Measurements from ENCODE around the gene USP54.
"Not testable (repeated sequence)": the region's sequence is repeated elsewhere in the genome, so short reads cannot be mapped to it uniquely, and the experiment has no call there.

USP54 gene, protein sequence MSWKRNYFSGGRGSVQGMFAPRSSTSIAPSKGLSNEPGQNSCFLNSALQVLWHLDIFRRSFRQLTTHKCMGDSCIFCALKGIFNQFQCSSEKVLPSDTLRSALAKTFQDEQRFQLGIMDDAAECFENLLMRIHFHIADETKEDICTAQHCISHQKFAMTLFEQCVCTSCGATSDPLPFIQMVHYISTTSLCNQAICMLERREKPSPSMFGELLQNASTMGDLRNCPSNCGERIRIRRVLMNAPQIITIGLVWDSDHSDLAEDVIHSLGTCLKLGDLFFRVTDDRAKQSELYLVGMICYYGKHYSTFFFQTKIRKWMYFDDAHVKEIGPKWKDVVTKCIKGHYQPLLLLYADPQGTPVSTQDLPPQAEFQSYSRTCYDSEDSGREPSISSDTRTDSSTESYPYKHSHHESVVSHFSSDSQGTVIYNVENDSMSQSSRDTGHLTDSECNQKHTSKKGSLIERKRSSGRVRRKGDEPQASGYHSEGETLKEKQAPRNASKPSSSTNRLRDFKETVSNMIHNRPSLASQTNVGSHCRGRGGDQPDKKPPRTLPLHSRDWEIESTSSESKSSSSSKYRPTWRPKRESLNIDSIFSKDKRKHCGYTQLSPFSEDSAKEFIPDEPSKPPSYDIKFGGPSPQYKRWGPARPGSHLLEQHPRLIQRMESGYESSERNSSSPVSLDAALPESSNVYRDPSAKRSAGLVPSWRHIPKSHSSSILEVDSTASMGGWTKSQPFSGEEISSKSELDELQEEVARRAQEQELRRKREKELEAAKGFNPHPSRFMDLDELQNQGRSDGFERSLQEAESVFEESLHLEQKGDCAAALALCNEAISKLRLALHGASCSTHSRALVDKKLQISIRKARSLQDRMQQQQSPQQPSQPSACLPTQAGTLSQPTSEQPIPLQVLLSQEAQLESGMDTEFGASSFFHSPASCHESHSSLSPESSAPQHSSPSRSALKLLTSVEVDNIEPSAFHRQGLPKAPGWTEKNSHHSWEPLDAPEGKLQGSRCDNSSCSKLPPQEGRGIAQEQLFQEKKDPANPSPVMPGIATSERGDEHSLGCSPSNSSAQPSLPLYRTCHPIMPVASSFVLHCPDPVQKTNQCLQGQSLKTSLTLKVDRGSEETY (N-terminal part only)

DNA sequence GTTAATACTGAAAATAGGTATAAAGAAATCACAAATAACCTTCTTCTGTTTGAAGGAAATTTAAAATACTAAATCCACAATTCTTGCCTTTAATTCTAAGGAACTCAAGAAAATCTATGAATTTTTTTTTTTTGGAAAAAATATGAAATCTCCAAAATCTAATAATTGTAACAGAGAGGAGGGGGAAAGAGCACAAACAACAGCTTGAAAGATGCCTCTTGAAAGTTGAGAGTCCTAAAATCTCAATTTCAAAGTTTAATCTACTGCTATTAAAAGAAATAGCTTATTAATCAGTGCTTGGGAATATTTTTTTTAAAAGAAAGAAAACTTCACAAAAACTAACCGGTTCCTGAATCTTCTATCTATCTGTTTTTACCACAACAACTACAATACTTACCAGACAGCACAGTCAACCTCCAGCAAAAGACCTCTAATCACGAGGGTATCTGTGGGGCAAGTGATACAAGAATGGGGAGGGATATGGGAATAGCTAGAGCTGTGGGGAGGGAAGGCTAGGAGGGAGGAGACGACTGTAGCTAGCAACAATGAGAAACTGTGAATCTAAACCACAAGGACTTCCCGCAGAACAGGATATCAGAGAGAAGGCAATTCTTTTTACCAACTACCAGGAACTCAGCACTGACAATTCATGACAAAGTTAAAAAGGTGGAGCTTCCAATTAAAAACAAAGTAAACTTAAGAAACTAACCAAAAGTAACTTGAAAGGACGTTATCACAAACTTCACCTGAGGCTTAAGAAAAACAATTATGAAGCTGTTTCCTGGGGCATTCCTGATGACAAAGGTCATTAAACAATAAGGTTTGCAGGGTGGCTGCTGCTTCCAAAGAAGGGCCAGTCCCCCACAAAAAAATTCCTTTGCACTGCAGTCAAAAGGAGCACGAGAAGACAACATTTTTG, at the start of gene USP54:
Gene USP54, minus strand, starts transcription at position 462 of the 919 bp plus-strand sequence. CDS start 15,684 bp downstream, outside the sequence.
- Mint-ChIP-seq H3K4me3 (peak within 1 kb of the TSS; percentile 42), H3K36me3 (no peaks in the 10 kb centered on the region), H3K9me3 (no peaks in the 10 kb centered on the region), H3K27ac (peak within 1 kb of the TSS; percentile 77), H3K4me1 (peaks cover 13% of the 10 kb centered on the region)
- ATAC-seq = peak; percentile 58
- no peak for DNase-seq (ENCODE audit: low spot score in 2 of 2)

- ATAC-seq (no peak), DNase-seq (ENCODE audit: low spot score in 2 of 2) (no peak)
- no peak overlapping the region for H3K4me3 Mint-ChIP-seq
- no peaks in the 10 kb centered on the region for H3K9me3 Mint-ChIP-seq
- no peaks in the 10 kb centered on the region for H3K36me3 Mint-ChIP-seq
- H3K27ac Mint-ChIP-seq = no peak overlapping the region
- peaks cover 9% of the 10 kb centered on the region for H3K4me1 Mint-ChIP-seq
These were observed 48.1 kb upstream of the USP54 start for GRCh38 chr10:73639286-73639685.

- Mint-ChIP-seq H3K4me1 (no peaks in the 10 kb centered on the region), H3K36me3 (no peaks in the 10 kb centered on the region), H3K9me3 (no peaks in the 10 kb centered on the region), H3K27ac (no peak overlapping the region), H3K4me3 (no peak overlapping the region)
- ATAC-seq (no peak), DNase-seq (ENCODE audit: low spot score in 2 of 2) (no peak)
These were observed 44.6 kb upstream of the USP54 start for GRCh38 chr10:73635781-73636180.

DNA sequence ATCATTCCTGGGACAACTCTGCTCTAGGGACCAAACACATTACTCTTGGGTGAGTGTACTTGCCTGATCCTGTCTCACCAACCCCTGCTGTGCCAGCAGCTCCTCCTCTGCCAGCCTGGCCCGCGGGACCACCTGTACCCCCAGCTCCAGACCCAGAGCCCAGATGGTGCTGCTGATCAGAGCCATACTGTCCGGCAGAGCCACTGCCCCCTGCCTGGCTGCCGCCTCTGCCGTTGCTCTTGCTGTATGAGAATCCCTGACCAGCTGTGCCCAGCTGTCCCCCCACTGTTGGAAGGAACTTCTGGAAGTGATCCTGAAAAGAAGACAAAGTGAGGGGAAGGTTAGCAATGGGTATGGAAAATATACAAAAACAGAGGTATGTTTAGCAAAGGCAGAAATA, 43.3 kb upstream of the USP54 start:
- ATAC-seq (no peak), DNase-seq (ENCODE audit: low spot score in 2 of 2) (no peak)
- Mint-ChIP-seq H3K27ac (no peak overlapping the region), H3K36me3 (no peaks in the 10 kb centered on the region), H3K4me3 (no peak overlapping the region), H3K4me1 (no peaks in the 10 kb centered on the region), H3K9me3 (no peaks in the 10 kb centered on the region)

- H3K36me3 Mint-ChIP-seq = peaks cover 8% of the 10 kb centered on the region
- no peak for ATAC-seq
- no peak overlapping the region for H3K4me3 Mint-ChIP-seq
- H3K4me1 Mint-ChIP-seq = peaks cover 16% of the 10 kb centered on the region
- H3K9me3 Mint-ChIP-seq = no peaks in the 10 kb centered on the region
- DNase-seq (ENCODE audit: low spot score in 2 of 2) = no peak
- no peak overlapping the region for H3K27ac Mint-ChIP-seq
These were observed 38.0 kb upstream of the USP54 start for GRCh38 chr10:73629165-73629564.

- H3K27ac Mint-ChIP-seq = no peak overlapping the region
- peaks cover 8% of the 10 kb centered on the region for H3K36me3 Mint-ChIP-seq
- H3K4me3 Mint-ChIP-seq = no peak overlapping the region
- peaks cover 16% of the 10 kb centered on the region for H3K4me1 Mint-ChIP-seq
- no peaks in the 10 kb centered on the region for H3K9me3 Mint-ChIP-seq
- no peak for DNase-seq (ENCODE audit: low spot score in 2 of 2)
- ATAC-seq = no peak
These were observed 37.3 kb upstream of the USP54 start for GRCh38 chr10:73628405-73628804.

DNA sequence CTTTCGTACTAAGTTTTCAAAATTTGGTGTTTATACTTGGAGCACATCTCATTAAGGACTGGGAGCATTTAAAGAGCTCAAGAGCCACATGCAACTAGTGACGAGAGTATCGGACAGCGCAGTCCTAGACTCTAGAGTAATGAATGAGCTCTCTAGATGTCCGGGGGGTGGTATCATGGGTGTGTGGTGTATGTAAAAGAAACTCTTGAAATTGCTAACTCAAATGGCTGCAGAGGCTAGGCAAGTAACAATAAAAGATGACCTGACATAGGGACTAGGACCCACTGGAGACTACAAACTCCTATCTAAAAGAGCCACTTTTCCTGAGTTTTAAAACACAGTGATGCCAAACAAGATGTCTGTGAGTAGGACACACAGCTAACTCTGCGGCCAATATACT, 36.2 kb upstream of the USP54 start:
- Mint-ChIP-seq H3K4me3 (peak overlapping the region; percentile 84), H3K36me3 (peaks cover 8% of the 10 kb centered on the region), H3K4me1 (peaks cover 16% of the 10 kb centered on the region), H3K27ac (no peak overlapping the region), H3K9me3 (no peaks in the 10 kb centered on the region)
- ATAC-seq (no peak), DNase-seq (ENCODE audit: low spot score in 2 of 2) (no peak)

- ATAC-seq = peak; percentile 99
- peak overlapping the region; percentile 84 for H3K4me3 Mint-ChIP-seq
- peaks cover 16% of the 10 kb centered on the region for H3K4me1 Mint-ChIP-seq
- H3K36me3 Mint-ChIP-seq = peaks cover 8% of the 10 kb centered on the region
- DNase-seq (ENCODE audit: low spot score in 2 of 2) = peak; percentile 80 to 92
- H3K9me3 Mint-ChIP-seq = no peaks in the 10 kb centered on the region
- peak overlapping the region; percentile 97 for H3K27ac Mint-ChIP-seq
These were observed 35.0 kb upstream of the USP54 start for GRCh38 chr10:73625884-73626752.

DNA sequence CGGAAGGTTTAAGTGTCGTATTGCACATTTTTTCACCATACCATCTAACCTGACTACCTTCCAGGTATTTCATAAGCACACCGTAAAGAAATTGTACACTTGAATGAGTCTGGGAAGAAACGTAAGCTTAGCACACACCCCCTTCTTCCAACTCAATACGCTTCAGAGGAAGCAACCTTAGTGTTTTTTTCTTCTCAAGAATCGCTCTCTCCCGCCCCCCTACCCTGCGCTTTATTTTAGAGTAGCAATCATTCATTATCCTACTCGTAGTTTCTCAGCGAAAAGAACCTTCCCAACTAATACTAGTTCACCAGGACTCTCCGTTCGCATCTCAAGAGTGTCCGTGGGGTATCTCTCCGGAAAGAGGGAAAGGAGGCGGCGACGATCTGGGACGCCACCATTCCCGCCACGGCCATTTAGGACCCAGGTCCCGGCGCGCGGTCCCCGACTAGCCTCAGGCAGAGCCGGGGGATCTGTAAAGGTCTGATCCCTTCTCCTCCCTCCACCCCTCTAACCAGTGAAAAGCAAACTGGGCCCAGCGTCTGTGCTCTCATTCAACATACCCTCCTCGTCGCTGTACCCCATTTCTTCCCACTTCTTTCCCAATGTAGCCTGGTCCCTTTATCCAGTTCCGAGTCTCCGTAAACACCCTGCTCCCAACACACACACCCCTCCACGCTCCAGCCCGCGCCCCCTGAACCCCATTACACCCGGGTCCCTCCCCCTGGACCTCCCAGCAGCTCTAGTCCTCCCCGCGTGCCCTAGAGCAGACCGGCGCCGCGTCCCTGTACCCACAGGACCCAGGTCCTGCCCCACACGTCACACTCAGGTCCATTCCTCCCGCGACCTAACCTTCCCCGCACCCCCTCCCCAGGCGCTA, 34.1 kb upstream of the USP54 start:
- H3K4me3 Mint-ChIP-seq = peak overlapping the region; percentile 84
- peaks cover 16% of the 10 kb centered on the region for H3K4me1 Mint-ChIP-seq
- no peaks in the 10 kb centered on the region for H3K9me3 Mint-ChIP-seq
- peak overlapping the region; percentile 97 for H3K27ac Mint-ChIP-seq
- no peak for DNase-seq (ENCODE audit: low spot score in 2 of 2)
- ATAC-seq = peak; percentile 77
- H3K36me3 Mint-ChIP-seq = peaks cover 8% of the 10 kb centered on the region

GRCh38 chr10:73623056-73623455, 31.9 kb upstream of the USP54 start:
- ATAC-seq (no peak), DNase-seq (ENCODE audit: low spot score in 2 of 2) (no peak)
- Mint-ChIP-seq H3K4me1 (peaks cover 16% of the 10 kb centered on the region), H3K27ac (peak overlapping the region; percentile 26), H3K9me3 (no peaks in the 10 kb centered on the region), H3K36me3 (peaks cover 8% of the 10 kb centered on the region), H3K4me3 (no peak overlapping the region)

- not testable (repeated sequence) for H3K9me3 Mint-ChIP-seq; H3K4me1 Mint-ChIP-seq; DNase-seq (ENCODE audit: low spot score in 2 of 2); H3K27ac Mint-ChIP-seq; ATAC-seq; H3K36me3 Mint-ChIP-seq; H3K4me3 Mint-ChIP-seq
These were observed 29.8 kb upstream of the USP54 start for GRCh38 chr10:73620974-73621373.

DNA sequence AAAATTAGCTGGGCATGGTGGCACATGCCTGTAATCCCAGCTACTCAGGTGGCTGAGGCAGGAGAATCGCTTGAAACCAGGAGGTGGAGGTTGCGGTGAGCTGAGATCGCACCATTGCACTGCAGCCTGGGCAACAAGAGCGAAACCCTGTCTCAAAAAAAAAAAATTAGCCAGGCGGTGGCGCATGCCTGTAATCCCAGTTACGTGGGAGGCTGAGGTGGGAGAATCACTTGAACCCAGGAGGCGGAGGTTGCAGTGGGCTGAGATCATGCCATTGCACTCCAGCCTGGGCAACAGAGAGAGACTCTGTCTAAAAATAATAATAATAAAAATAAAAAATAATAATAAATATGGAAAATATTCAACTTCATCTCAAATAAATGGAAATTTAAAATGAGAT, 26.0 kb upstream of the USP54 start:
- H3K4me3 Mint-ChIP-seq; H3K27ac Mint-ChIP-seq; H3K4me1 Mint-ChIP-seq; H3K36me3 Mint-ChIP-seq; H3K9me3 Mint-ChIP-seq; DNase-seq (ENCODE audit: low spot score in 2 of 2); ATAC-seq: not testable (repeated sequence)

DNA sequence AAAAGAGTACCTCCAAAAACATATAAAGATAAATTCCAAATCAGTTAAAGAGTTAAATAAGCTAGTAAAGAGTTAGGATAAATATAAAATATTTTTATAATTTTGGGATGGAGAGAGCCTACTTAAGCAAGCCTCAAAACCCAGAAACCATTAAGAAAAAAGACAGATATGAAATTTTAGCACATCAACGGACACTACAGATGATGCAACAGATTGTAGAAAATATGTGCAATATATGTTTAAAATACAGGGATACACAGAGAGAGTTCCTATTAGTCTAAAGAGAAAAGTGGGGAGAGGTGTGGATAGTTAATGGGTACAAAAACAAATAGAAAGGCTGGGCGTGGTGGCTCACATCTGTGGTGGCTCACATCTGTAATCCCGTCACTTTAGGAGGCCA, 23.6 kb upstream of the USP54 start:
- H3K27ac Mint-ChIP-seq = no peak overlapping the region
- no peak for ATAC-seq
- H3K9me3 Mint-ChIP-seq = no peaks in the 10 kb centered on the region
- DNase-seq (ENCODE audit: low spot score in 2 of 2) = no peak
- H3K4me3 Mint-ChIP-seq = no peak overlapping the region
- H3K4me1 Mint-ChIP-seq = no peaks in the 10 kb centered on the region
- no peaks in the 10 kb centered on the region for H3K36me3 Mint-ChIP-seq

All from stimulated activated effector memory CD8-positive, alpha-beta T cell treated with anti-CD3 and anti-CD28 coated beads, Interleukin-12 subunit alpha, Interleukin-12 subunit beta, amount 100 ng/mL, for 72 hours (primary cell).